Measurements from ENCODE around the gene NFATC1.

The NFATC1 gene

GRCh38 chr18:79569720-79570119, 174.0 kb downstream of the NFATC1 start:
- no peaks in the 10 kb centered on the region for H3K4me1 ChIP-seq (ENCODE audit: control insufficient read depth in 1 of 2, insufficient read depth in 2 of 2, low read length in 2 of 2)
- peaks cover 3 to 23% of the 10 kb centered on the region in 2 donors for H3K9me3 ChIP-seq (ENCODE audit: control insufficient read depth in 1 of 2, low read length in 2 of 2)
- H3K27me3 ChIP-seq (ENCODE audit: low read depth, low read length), result peaks cover 3% of the 10 kb centered on the region
- H3K27ac ChIP-seq (ENCODE audit: low read length), result no peak overlapping the region
- no peak overlapping the region for H3K4me3 ChIP-seq (ENCODE audit: low read depth in 1 of 2, low read length in 2 of 2)
- peaks cover 0 to 3% of the 10 kb centered on the region in 2 donors for H3K36me3 ChIP-seq (ENCODE audit: control insufficient read depth in 1 of 2, insufficient read depth in 2 of 2, low read length in 2 of 2)

- Histone ChIP-seq H3K4me1 (ENCODE audit: control insufficient read depth in 1 of 2, insufficient read depth in 2 of 2, low read length in 2 of 2) (no peaks in the 10 kb centered on the region), H3K27ac (ENCODE audit: low read length) (no peak overlapping the region), H3K4me3 (ENCODE audit: low read depth in 1 of 2, low read length in 2 of 2) (no peak overlapping the region), H3K36me3 (ENCODE audit: control insufficient read depth in 1 of 2, insufficient read depth in 2 of 2, low read length in 2 of 2) (peaks cover 0 to 3% of the 10 kb centered on the region in 2 donors), H3K9me3 (ENCODE audit: control insufficient read depth in 1 of 2, low read length in 2 of 2) (peaks cover 3 to 23% of the 10 kb centered on the region in 2 donors), H3K27me3 (ENCODE audit: low read depth, low read length) (peaks cover 3% of the 10 kb centered on the region)
Measured at GRCh38 chr18:79570266-79571201, 174.8 kb downstream of the NFATC1 start.

GRCh38 chr18:79571211-79572092, 175.7 kb downstream of the NFATC1 start:
- peaks cover 0 to 5% of the 10 kb centered on the region in 2 donors for H3K4me1 ChIP-seq (ENCODE audit: control insufficient read depth in 1 of 2, insufficient read depth in 2 of 2, low read length in 2 of 2)
- peaks cover 3% of the 10 kb centered on the region for H3K27me3 ChIP-seq (ENCODE audit: low read depth, low read length)
- H3K36me3 ChIP-seq (ENCODE audit: control insufficient read depth in 1 of 2, insufficient read depth in 2 of 2, low read length in 2 of 2), result peaks cover 0 to 3% of the 10 kb centered on the region in 2 donors

DNA sequence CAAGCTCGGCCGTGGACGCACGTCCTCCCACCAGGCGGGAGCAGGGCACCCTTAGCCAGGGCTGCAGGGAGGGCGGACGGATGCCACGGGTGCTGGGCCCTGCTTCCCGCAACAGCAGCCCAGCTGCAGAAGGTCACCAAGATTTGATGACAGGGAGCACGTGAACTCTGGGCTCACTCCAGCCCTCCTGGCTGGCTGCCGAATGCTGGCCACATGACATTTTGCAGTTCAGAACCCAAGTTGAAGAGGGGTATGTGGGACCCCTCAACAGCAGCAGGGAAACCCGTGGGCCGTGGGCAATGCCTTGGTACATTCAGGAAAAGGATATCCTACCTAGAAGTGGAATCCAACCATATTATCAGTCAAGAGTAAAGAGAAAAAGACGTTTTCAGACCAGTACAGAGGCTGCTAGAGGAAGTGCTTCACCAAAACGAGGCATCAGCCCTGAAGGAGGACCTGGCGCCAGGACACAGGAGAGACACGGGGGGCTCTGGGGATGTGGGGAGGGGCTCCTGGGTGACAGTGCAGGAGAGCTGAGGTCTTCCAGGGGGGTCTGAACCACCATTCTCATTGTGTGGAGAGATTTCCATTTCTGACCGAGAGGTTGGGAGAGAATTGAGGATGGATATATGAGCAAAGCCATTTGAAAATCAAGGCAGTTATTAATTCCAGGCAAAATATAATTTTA, 176.5 kb downstream of the NFATC1 start:
- Histone ChIP-seq H3K27me3 (ENCODE audit: low read depth, low read length) (no peaks in the 10 kb centered on the region), H3K27ac (ENCODE audit: low read length) (no peak overlapping the region), H3K4me3 (ENCODE audit: low read depth in 1 of 2, low read length in 2 of 2) (no peak overlapping the region), H3K36me3 (ENCODE audit: control insufficient read depth in 1 of 2, insufficient read depth in 2 of 2, low read length in 2 of 2) (peaks cover 0 to 3% of the 10 kb centered on the region in 2 donors), H3K9me3 (ENCODE audit: control insufficient read depth in 1 of 2, low read length in 2 of 2) (peaks cover 3 to 23% of the 10 kb centered on the region in 2 donors), H3K4me1 (ENCODE audit: control insufficient read depth in 1 of 2, insufficient read depth in 2 of 2, low read length in 2 of 2) (peaks cover 0 to 13% of the 10 kb centered on the region in 2 donors)

More at GRCh38 chr18:79571211-79572092, 175.7 kb downstream of the NFATC1 start:
- H3K9me3 ChIP-seq (ENCODE audit: control insufficient read depth in 1 of 2, low read length in 2 of 2), result peaks cover 3 to 23% of the 10 kb centered on the region in 2 donors
- no peak overlapping the region for H3K27ac ChIP-seq (ENCODE audit: low read length)
- no peak overlapping the region for H3K4me3 ChIP-seq (ENCODE audit: low read depth in 1 of 2, low read length in 2 of 2)

GRCh38 chr18:79572848-79573451, 177.2 kb downstream of the NFATC1 start:
- H3K36me3 ChIP-seq (ENCODE audit: control insufficient read depth in 1 of 2, insufficient read depth in 2 of 2, low read length in 2 of 2), result peaks cover 0 to 3% of the 10 kb centered on the region in 2 donors
- H3K9me3 ChIP-seq (ENCODE audit: control insufficient read depth in 1 of 2, low read length in 2 of 2), result peaks cover 3 to 23% of the 10 kb centered on the region in 2 donors
- H3K4me1 ChIP-seq (ENCODE audit: control insufficient read depth in 1 of 2, insufficient read depth in 2 of 2, low read length in 2 of 2), result peaks cover 0 to 20% of the 10 kb centered on the region in 2 donors
- H3K4me3 ChIP-seq (ENCODE audit: low read depth in 1 of 2, low read length in 2 of 2), result no peak overlapping the region
- H3K27ac ChIP-seq (ENCODE audit: low read length), result no peak overlapping the region
- no peaks in the 10 kb centered on the region for H3K27me3 ChIP-seq (ENCODE audit: low read depth, low read length)

DNA sequence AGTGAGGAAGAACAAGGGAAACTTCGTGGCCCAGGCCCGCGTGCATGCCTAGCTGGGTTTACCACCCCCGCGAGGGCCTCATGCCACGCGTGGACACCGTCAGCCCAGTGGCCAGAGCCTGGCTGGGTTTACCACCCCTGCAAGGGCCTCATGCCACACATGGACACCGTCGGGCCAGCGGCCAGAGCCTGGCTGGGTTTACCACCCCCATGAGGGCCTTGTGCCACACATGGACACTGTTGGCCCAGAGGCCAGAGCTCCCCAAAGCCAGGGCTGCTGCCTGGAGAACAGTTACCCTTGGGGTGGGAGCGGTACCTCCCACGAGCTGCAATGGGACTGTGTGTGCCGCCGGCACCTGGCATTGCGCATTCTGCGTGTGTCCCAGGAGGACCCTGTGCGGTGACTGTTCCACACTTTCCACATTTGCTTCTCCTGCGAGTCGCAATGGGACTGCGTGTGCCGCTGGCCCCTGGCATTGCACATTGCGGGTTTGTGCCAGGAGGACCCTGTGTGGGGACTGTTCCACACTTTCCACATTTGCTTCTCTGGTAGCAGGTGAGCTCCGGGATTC, 178.3 kb downstream of the NFATC1 start:
- H3K9me3 ChIP-seq (ENCODE audit: control insufficient read depth in 1 of 2, low read length in 2 of 2), result peaks cover 3 to 23% of the 10 kb centered on the region in 2 donors
- peaks cover 0 to 25% of the 10 kb centered on the region in 2 donors for H3K4me1 ChIP-seq (ENCODE audit: control insufficient read depth in 1 of 2, insufficient read depth in 2 of 2, low read length in 2 of 2)
- no peak overlapping the region for H3K27ac ChIP-seq (ENCODE audit: low read length)
- no peaks in the 10 kb centered on the region for H3K27me3 ChIP-seq (ENCODE audit: low read depth, low read length)
- no peak overlapping the region for H3K4me3 ChIP-seq (ENCODE audit: low read depth in 1 of 2, low read length in 2 of 2)
- peaks cover 0 to 3% of the 10 kb centered on the region in 2 donors for H3K36me3 ChIP-seq (ENCODE audit: control insufficient read depth in 1 of 2, insufficient read depth in 2 of 2, low read length in 2 of 2)

DNA sequence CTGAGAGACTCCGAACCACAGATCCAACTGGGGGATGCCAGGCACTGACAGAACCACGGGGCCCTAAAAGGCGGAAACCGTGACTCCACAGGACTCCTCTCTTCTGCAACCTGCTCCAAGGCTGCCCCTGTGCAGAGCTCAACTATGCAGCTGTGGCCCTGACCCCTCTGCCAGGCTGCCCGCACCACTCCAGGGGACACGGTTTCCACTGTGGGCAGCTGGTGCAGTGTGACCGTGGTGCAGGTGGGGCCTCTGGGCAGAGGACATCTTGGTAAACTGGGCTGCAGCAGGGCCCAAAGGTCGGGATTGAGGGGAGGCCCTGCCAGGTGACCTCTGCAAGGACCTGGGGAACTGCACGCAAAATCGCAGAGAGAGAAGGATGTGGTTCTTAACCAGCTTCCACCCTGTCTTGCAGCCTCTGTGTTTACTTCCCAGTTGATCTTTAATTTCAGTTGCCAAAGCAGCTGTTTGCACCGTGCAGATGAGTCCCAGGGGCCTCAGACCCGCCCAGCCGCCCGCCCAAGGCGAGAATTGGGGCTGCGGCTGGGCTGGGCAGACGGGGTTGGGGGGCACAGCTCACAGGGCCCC, 179.3 kb downstream of the NFATC1 start:
- Histone ChIP-seq H3K4me1 (ENCODE audit: control insufficient read depth in 1 of 2, insufficient read depth in 2 of 2, low read length in 2 of 2) (peaks cover 0 to 25% of the 10 kb centered on the region in 2 donors), H3K36me3 (ENCODE audit: control insufficient read depth in 1 of 2, insufficient read depth in 2 of 2, low read length in 2 of 2) (peaks cover 0 to 3% of the 10 kb centered on the region in 2 donors), H3K9me3 (ENCODE audit: control insufficient read depth in 1 of 2, low read length in 2 of 2) (peaks cover 3 to 23% of the 10 kb centered on the region in 2 donors), H3K27me3 (ENCODE audit: low read depth, low read length) (no peaks in the 10 kb centered on the region), H3K27ac (ENCODE audit: low read length) (no peak overlapping the region), H3K4me3 (ENCODE audit: low read depth in 1 of 2, low read length in 2 of 2) (no peak overlapping the region)

- peak overlapping the region in 1 of 2 donors; percentile 38 for H3K4me3 ChIP-seq (ENCODE audit: low read depth in 1 of 2, low read length in 2 of 2)
- no peaks in the 10 kb centered on the region for H3K27me3 ChIP-seq (ENCODE audit: low read depth, low read length)
- H3K27ac ChIP-seq (ENCODE audit: low read length), result no peak overlapping the region
- H3K36me3 ChIP-seq (ENCODE audit: control insufficient read depth in 1 of 2, insufficient read depth in 2 of 2, low read length in 2 of 2), result peaks cover 0 to 3% of the 10 kb centered on the region in 2 donors
- peaks cover 3 to 23% of the 10 kb centered on the region in 2 donors for H3K9me3 ChIP-seq (ENCODE audit: control insufficient read depth in 1 of 2, low read length in 2 of 2)
- H3K4me1 ChIP-seq (ENCODE audit: control insufficient read depth in 1 of 2, insufficient read depth in 2 of 2, low read length in 2 of 2), result peaks cover 0 to 25% of the 10 kb centered on the region in 2 donors
Measured at GRCh38 chr18:79575891-79576685, 180.4 kb downstream of the NFATC1 start.

GRCh38 chr18:79576686-79577351, 181.1 kb downstream of the NFATC1 start:
- Histone ChIP-seq H3K27me3 (ENCODE audit: low read depth, low read length) (no peaks in the 10 kb centered on the region), H3K27ac (ENCODE audit: low read length) (no peak overlapping the region), H3K9me3 (ENCODE audit: control insufficient read depth in 1 of 2, low read length in 2 of 2) (peaks cover 3 to 23% of the 10 kb centered on the region in 2 donors)

More at GRCh38 chr18:79576686-79577351, 181.1 kb downstream of the NFATC1 start:
- H3K4me1 ChIP-seq (ENCODE audit: control insufficient read depth in 1 of 2, insufficient read depth in 2 of 2, low read length in 2 of 2), result peaks cover 0 to 25% of the 10 kb centered on the region in 2 donors
- peaks cover 0 to 3% of the 10 kb centered on the region in 2 donors for H3K36me3 ChIP-seq (ENCODE audit: control insufficient read depth in 1 of 2, insufficient read depth in 2 of 2, low read length in 2 of 2)
- peak overlapping the region in 1 of 2 donors; percentile 38 for H3K4me3 ChIP-seq (ENCODE audit: low read depth in 1 of 2, low read length in 2 of 2)
